Kidney (tissue), 14 donors: ENCODE results near the gene CHL1. TPM values are rescaled to one million over a fixed set of nuclear protein-coding genes. Genes with fewer than 3 reads are reported as not detected.

Source experiments
- DNase-seq, 5 donors: peaks; one replicate each; pipeline ENCODE4 v3.0.0-alpha.2; 2013 to 2020
- FAIRE-seq: peaks from 2 replicates; lab custom pipeline; 2012; peaks lifted over from hg19 to GRCh38; lab: Jason Lieb, UNC
- H3K27ac ChIP-seq, 2 donors: one replicate each; pipeline ENCODE4 v1.7.0; 2013; ENCODE audit warnings: low read depth in 2 of 2, low read length in 2 of 2, inconsistent platforms in 1 of 2
- H3K27me3 ChIP-seq: one replicate; pipeline ENCODE4 v1.7.1; 2013; ENCODE audit warnings: low read length, inconsistent platforms; ENCODE audit not compliant: control insufficient read depth, insufficient read depth
- H3K36me3 ChIP-seq, 3 donors: one replicate each; pipeline versions ENCODE4 v1.7.0 to v1.7.1; 2013; ENCODE audit warnings: low read length in 3 of 3, control low read depth in 1 of 3, inconsistent platforms in 1 of 3; ENCODE audit not compliant: insufficient read depth in 3 of 3, control insufficient read depth in 2 of 3
- H3K4me1 ChIP-seq, 3 donors: one replicate each; pipeline versions ENCODE4 v1.7.0 to v1.7.1; 2013; ENCODE audit warnings: low read length in 3 of 3, inconsistent platforms in 1 of 3, low read depth in 1 of 3; ENCODE audit not compliant: control insufficient read depth in 2 of 3, insufficient read depth in 2 of 3
- H3K4me3 ChIP-seq, 3 donors: one replicate each; pipeline versions ENCODE4 v1.7.0 to v1.8.1; 2013; ENCODE audit warnings: low read length in 3 of 3, control low read depth in 1 of 3, inconsistent platforms in 1 of 3
- H3K9ac ChIP-seq, 3 donors: one replicate each; pipeline versions ENCODE4 v1.7.0 to v1.7.1; 2013; ENCODE audit warnings: low read length in 3 of 3, control low read depth in 1 of 3, inconsistent platforms in 1 of 3
- H3K9me3 ChIP-seq, 3 donors: one replicate each; pipeline versions ENCODE4 v1.7.0 to v1.7.1; 2013; ENCODE audit warnings: low read length in 3 of 3, control low read depth in 1 of 3, inconsistent platforms in 1 of 3; ENCODE audit not compliant: control insufficient read depth in 2 of 3, insufficient read depth in 1 of 3
- CTCF ChIP-seq: IDR thresholded peaks from 3 replicates; pipeline ENCODE4 v1.5.1; 2012; ENCODE audit warnings: mild to moderate bottlenecking, moderate library complexity, borderline replicate concordance; ENCODE audit not compliant: insufficient read depth; ENCODE audit errors: extremely low read depth
- intact Hi-C: fragments of 100-400 bp; cut with DNase I; formaldehyde crosslinking; loops from one replicate; pipeline ENCODE4 v1.11.1; 2022
- polyA plus RNA-seq: library from polyadenylated mRNA; stranded (reverse); fragments of 350-450 nt; fragmentation: Illumina TruSeq; extraction: RNeasy Lipid Tissue Mini Kit (QIAGEN cat#74804); gene quantifications from one replicate; pipeline ENCODE4 v1.2.3, GENCODE V29; 2014; ENCODE audit warnings: low read depth, low replicate concordance; ENCODE audit not compliant: insufficient read depth
- total RNA-seq: library from RNA; stranded (reverse); fragmentation: NEBNext Ultra II Directional; extraction: Animal tissue kit (Norgen Biotek cat#: 25700); gene quantifications from one replicate; pipeline ENCODE4 v1.2.1, GENCODE V29; 2021
- donor health status: control.
- donor health status: control.
- donor health status: control.
- donor health status: control.
- donor health status: control.
- donor health status: DM: yes; HTN: yes; CAD: no.
- donor health status: Normal renal cell carcinoma (clear cell type).

CHL1 gene
- total and polyA plus RNA-seq, 2 donors from 2014 or later: 10.6 to 109 TPM

DNA sequence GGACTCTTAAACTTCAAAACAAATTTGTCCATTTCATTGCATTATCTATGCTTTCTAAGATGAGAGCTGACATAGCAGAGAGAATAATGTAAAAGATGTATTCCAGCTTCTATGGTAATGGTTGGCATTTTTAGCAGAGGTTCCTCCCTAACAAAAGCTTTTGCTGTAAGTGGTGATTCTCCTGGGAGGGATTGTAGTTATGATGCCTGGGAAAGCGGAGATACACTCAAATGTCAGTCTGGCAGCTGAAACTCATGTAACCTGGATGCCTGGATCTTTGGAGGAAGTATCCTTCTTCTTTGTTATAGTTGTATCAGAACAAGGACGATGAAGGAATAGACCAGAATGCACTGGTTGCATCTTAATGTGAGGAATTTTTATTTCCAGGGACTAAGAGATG, 7.5 kb downstream of the CHL1 start:
- peaks cover 2% of the 10 kb centered on the region for H3K27me3 ChIP-seq
- H3K9ac ChIP-seq: no peak overlapping the region
- intact Hi-C loops: no loop called here
- no peak for DNase-seq
- no peak overlapping the region for H3K4me3 ChIP-seq
- no peak for FAIRE-seq
- H3K9me3 ChIP-seq: no peaks in the 10 kb centered on the region
- H3K36me3 ChIP-seq: no peaks in the 10 kb centered on the region
- no peak for TF ChIP-seq CTCF
- no peaks in the 10 kb centered on the region for H3K4me1 ChIP-seq
- no peak overlapping the region for H3K27ac ChIP-seq

GRCh38 chr3:207973-208372, 11.4 kb downstream of the CHL1 start:
- DNase-seq: no peak
- H3K9me3 ChIP-seq: no peaks in the 10 kb centered on the region
- no peaks in the 10 kb centered on the region for H3K36me3 ChIP-seq
- no peak overlapping the region for H3K4me3 ChIP-seq
- H3K27me3 ChIP-seq: no peaks in the 10 kb centered on the region
- intact Hi-C loops: no loop called here
- no peaks in the 10 kb centered on the region for H3K4me1 ChIP-seq
- no peak for FAIRE-seq
- no peak for TF ChIP-seq CTCF
- no peak overlapping the region for H3K9ac ChIP-seq
- H3K27ac ChIP-seq: no peak overlapping the region

DNA sequence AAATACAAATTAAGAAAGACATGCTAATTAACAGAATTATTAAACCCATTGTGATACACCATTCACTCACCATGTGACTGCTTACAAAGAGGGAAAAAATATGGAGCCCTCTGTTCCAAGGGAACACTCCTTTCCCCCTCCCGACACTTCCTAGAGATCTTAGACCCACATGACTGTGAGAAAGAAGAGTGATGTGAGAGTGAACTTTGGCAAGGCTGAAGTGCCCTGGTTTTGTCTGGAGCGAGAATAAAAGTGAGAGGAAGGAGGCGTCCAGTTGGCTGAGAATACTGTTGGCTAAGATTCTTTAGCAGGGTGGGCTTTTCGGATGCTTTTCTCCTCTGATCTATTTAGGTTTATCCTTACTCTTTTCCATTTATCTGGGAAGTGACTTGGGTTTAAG, 14.1 kb downstream of the CHL1 start:
- FAIRE-seq (no peak), DNase-seq (no peak)
- intact Hi-C loops: no loop called here
- TF ChIP-seq CTCF: no peak
- Histone ChIP-seq H3K9ac (no peak overlapping the region), H3K27me3 (no peaks in the 10 kb centered on the region), H3K27ac (no peak overlapping the region), H3K4me1 (no peaks in the 10 kb centered on the region), H3K4me3 (no peak overlapping the region), H3K36me3 (no peaks in the 10 kb centered on the region), H3K9me3 (no peaks in the 10 kb centered on the region)

- Histone ChIP-seq H3K36me3 (no peaks in the 10 kb centered on the region), H3K9me3 (no peaks in the 10 kb centered on the region), H3K4me1 (peaks cover 0 to 10% (median 2%) of the 10 kb centered on the region in 3 donors), H3K4me3 (no peak overlapping the region), H3K27me3 (no peaks in the 10 kb centered on the region), H3K9ac (no peak overlapping the region), H3K27ac (no peak overlapping the region)
- FAIRE-seq: no peak
- intact Hi-C loops: no loop called here
- TF ChIP-seq CTCF: no peak
- DNase-seq: no peak
Observed at GRCh38 chr3:212432-212831, 15.9 kb downstream of the CHL1 start.
